ENCODE data around the gene GAL.
"Not testable (repeated sequence)": the region's sequence is repeated elsewhere in the genome, so short reads cannot be mapped to it uniquely, and the experiment has no call there.

Gene GAL, protein sequence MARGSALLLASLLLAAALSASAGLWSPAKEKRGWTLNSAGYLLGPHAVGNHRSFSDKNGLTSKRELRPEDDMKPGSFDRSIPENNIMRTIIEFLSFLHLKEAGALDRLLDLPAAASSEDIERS

DNA sequence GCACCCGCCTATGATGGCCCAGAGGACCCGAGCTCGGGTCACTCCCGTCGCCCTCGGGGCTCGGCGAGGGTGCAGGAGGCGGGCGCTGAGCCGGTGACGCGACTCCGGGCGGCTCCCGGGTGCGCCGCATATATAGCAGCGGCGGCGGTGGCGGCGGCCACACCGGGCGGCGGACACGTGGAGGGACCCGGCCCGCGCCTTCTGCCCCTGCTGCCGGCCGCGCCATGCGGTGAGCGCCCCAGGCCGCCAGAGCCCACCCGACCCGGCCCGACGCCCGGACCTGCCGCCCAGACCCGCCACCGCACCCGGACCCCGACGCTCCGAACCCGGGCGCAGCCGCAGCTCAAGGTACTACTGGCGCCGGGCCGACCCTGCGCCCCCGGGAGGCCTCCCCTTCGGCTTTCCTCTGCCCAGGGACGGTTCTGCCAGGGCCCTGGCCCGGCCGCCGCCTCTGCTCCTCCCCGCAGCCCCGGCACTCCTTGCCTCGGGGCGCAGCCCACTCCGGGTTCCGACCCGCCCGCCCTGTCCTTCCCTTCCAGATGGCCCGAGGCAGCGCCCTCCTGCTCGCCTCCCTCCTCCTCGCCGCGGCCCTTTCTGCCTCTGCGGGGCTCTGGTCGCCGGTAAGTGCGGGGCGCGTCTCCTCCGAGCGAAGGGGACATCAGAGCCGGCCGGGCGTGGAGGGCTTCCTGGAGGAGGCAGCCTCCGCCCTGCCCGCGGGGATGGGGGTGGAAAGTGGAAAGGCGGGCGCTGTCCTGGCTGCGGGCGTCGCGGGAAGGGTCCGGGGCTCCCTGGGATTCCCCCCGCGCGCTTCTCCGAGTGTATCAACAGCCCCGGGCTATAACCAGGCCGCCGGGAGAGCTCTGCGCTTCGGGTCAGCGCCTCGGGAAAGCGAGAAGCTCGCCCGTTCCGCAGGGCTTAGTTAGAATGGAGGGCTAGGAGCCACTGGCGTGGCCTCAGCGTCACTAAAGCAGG is at the start of gene GAL:
GAL (plus strand) TSS at position 160 of the 972 bp plus-strand sequence; CDS start at position 540, 380 bp downstream.
- DNase-seq = no peak

DNA sequence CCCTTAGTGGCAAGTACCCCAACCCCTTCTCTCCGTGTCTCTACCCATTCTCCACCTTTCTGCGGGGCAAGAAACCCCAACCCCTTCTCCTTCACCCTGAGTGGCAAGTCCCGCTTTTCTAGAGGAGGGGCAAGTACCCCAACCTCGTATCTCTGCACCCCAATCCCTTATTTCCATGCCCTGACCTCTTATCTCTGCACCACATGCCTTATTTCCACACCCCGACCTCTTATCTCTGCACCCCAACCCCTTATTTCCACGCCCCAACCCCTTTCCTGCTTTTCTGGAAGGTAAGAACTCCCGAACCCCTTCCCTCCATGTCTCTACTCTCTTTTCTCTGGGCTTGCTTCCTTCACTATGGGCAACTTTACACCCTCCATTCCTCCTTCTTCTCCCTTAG is 49.7 kb upstream of the GAL start:
- not testable (repeated sequence) for DNase-seq

DNA sequence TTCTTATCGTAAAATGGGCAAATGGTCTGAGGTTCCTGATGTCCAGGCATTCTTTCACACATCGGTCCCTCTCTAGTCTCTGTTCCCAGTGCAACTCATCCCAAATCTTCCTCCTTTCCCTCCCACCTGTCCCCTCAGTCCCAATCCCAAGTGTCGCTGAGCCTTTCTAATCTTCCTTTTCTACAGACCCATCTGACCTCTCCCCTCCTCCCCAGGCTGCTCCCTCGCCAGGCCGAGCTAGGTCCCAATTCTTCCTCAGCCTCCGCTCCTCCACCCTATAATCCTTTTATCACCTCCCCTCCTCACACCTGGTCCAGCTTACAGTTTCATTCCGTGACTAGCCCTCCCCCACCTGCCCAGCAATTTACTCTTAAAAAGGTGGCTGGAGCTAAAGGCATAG is 49.2 kb upstream of the GAL start:
- not testable (repeated sequence) for DNase-seq

DNA sequence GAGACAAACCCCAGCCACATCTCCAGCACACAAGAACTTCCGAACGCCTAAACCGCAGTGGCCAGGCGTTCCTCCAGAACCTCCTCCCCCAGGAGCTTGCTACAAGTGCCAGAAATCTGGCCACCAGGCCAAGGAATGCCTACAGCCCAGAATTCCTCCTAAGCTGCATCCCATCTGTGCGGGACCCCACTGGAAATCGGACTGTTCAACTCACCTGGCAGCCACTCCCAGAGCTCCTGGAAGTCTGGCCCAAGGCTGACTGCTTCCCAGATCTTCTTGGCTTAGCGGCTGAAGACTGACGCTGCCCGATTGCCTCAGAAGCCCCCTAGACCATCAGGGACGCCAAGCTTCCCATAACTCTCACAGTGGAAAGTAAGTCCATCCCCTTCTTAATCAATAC is 48.5 kb upstream of the GAL start:
- not testable (repeated sequence) for DNase-seq

DNA sequence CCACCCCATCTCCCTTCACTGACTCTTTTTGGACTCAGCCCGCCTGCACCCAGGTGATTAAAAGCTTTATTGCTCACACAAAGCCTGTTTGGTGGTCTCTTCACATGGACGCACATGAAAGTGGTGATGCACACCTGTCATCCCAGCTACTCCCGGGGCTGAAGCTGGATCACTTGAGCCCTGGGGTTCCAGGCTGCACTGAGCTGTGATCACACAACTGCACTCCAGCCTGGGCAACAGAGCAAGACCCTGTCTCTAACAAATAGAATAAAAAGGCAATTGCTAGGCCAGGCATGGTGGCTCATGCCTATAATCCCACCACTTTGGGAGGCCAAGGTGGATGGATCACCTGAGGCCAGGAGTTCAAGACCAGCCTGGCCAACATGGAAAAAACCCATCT is 45.0 kb upstream of the GAL start:
- DNase-seq = not testable (repeated sequence)

DNA sequence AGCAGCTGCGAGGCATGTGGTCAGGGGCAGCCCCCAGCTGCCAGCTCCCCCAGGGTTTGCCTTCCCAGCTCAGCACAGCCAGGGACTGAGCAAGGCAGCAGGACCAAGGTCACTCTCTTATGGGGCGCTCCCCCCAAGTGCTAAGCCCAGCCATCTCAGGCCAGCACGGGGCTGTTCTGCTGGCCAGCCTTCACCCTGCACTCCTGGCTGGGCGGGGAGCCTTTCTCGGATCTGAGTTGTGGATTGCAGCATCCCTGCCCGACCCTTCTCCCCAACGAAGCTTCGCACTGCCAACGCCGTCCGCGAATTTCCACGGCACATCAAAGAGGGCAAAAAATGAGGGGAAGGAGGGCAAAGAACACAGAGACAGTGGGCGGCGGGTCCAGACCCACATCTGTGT is 42.5 kb upstream of the GAL start:
- no peak for DNase-seq

DNA sequence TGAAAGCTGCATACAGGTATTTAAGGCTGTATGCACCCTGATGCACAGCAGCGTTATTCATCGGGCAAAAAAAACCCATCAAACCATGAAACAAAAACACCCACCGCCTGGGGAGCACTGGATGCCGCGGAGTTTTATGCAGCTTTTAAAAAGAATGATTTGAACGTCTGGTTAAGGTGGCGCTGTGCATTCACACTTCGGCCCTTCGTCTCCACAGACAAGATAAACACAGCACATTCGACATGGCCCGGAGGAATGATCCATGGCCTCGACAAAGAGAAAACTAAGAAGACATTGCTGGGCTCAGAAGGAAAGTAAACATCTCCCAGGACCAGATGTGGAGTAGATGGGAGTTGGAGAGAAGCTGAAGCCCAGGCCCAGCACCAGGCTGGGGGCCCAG is 40.8 kb upstream of the GAL start:
- no peak for DNase-seq

DNA sequence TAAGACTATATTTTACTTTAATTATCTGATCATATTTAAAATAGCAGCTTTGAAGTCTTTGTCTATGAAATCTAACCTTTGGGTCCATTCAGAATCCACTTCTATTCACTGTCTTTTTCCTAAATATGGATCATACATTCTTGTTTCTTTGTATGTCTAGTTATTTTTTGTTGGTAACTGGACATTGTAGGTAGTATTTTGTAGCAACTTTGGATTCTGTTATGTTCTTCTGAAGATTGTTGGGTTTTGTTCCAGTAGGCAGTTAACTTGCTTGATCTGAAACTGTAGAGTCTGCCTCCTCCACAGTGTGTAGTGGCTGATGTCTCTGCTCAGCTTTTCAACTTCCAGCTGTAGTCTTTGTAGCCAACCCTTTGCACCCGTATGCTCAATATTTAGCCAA is 37.5 kb upstream of the GAL start:
- no peak for DNase-seq

DNA sequence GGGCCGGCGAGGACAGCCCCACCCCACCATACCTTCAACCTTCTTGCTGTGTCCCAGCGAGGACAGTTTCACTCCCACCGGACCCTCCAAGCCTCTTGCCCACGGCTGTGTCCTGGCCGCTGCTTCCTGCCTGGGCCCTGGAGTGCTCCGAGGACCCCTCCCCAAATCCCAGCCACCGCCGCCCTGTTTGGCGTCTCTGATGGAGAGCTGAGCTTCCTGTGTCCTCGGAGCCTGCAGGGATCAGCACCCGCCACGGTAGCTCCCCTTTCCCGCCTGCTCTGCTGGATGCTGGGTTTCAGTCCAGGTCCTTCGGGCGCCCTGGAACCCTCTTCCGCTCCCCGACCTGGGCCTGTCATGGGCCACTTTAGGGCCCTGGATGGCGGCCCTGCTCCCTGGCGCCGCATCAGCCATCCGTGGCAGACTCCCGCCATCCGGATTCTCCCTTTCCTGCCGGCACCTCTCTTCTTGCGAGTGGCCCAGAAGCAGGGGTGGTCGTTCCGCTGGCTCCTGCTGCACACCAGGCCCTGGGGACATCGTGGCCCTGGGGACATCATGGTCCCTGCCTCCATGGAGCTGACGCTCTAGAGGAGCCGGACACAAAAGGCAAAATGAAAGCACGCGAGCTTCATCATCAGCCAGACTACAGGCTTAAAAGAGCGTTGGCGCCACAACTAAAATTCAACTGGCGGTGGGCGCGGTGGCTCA is 34.3 kb upstream of the GAL start:
- no peak for DNase-seq

DNA sequence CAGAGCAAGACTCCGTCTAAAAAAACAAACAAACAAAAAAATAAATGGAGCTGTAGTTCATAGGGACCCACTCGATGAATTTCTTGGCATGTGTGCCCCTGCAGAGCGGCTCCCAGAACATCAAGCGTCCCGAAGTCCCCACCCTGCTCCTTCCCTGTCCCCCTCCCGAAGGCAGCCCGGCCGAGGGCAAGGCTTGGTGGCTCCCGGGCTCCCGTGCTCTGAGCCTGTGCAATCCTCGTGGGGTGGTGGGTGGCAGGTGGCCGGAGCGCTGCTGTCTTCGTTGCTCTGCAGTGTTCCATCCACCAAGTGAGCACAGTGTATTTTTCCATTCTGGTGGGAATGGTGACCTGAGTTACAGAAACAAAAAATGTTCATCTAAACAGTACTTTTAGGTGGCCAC is 33.5 kb upstream of the GAL start:
- no peak for DNase-seq

DNA sequence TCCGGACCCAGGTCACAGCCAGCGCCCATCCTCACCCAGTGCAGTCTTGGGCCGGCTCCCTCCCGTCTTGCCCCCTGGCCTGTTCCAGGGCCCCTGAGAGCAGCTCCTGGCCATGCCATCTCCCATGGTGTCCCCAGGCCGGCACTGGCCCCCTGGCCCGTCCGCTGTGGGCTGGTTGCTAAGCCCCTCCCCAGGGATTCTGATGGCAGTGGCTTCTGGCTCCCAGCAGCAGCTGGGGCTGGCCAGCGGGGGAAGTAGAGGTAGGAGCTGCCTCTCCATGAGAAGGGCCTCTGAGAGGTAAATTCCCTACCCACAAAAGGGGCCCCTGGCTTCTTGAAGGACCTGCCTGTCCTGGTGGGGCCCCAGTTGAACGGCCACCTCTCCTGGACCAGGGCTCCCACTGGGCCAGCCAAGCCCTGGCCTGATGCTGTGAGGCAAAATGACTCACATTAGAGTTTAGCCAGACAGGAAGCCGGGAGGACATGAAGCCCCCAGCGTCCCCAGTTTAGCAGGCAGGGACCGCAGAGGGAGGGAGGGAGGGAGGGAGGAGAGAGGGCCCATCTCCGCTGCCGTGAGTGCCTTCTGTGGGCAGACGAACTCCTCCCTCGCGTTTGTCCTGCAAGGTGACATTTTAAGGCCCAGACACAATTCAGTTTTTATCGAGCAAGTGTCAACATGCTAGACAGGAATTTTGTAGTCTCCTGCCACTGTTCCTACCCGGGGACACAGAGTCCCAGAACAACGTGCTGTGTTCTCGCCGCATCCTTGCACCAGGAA is 32.9 kb upstream of the GAL start:
- no peak for DNase-seq

DNA sequence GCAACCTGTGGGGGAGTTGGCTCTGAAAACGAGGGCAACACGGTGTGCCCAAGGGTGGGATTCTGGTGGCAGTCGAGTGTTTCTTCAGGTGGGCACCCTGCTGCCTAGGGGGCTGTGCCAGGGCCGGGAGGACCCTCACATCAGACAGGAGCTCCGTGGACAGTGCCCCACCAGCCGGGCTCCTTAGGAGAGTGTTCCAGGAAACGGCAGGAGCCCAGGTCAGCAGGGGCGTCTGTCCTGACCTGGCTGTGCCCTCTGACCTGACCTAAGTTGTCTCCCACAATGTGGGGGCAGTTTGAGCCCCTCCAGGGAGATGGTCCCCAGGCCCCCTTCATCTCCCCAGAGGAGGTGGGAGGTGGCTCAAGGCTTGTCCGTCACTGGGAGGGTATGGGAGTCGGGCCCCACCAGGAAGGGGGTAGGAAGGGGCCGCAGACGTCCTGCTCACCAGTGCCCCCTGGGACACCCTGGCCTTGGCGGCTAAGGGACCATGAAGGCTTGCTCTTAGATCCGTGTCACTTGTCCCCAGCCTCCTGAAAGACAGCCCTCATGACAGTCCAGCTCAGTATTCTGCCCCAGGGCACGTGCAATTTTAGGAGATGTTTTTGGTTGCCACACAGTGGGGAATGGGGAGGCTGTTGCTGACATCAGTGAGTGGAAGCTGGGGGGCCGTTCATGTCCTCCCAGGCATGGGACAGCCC is 32.2 kb upstream of the GAL start:
- no peak for DNase-seq

DNA sequence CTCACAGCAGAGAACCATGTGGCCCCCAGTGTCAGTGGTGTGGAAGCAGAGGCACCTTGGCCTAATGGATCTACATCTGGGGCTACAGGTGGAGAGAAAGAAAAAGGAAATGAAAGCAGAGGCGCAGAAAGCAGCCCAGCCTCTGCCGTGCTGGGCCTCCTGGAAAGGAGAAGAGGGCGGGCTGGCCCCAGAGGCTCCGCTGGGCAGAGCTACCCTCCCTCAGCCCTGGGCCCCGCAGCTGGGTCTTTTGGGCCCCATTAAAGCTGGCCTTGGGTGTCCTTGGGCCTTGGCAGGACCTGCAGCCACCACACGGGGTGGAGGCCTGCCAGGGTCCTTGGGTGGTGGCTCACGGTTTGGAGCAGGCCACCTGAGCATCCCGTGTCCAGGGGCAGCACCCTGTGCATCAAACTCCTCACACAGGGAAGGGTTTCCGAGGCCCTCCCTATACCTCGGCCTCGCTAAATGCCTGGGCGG is 31.6 kb upstream of the GAL start:
- no peak for DNase-seq

DNA sequence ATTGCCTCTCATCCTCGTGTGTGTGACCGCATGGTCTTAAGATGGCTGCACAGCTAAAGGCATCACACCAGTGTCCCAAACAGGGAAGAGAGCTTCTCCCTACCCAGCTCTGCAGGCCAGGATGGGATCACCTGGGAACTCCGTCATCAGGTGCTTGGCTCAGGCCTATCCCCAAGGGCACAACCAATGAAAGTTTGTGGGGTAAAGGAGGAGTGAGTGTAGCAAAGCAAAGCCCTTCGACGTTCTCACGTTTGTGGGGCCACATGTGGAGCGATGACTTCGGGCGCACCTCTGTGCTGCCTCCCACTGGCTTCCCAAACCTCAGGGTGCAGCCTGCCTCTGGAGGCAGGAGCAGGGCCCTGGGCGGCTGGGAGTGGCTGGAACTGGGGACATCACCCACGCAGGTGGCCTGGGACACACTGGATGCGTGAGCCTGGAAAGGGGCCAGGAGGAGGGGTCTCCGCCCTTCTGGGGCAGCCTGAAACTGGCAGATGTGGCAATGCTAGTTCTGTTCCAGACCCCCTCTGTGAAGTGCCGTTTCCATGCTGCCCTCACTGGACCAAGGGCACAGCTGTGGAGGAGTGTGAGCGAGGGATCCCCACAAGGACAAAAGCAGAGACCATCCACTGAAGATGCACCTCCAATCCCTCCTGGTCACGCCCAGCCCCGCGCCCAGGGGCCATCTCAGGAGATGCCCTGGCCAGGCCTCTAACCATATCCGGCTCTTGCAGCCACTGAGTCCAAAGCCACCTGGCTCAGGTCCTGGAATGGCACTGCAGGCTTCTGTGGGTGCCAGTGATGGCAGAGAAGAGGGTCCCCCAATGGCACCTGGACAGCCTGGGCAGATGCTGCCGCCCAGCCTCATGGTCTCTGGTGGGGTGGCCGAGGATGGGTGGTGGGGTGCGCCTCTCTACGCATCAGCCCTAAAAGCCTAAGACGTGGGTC is 30.6 kb upstream of the GAL start:
- DNase-seq = no peak

DNA sequence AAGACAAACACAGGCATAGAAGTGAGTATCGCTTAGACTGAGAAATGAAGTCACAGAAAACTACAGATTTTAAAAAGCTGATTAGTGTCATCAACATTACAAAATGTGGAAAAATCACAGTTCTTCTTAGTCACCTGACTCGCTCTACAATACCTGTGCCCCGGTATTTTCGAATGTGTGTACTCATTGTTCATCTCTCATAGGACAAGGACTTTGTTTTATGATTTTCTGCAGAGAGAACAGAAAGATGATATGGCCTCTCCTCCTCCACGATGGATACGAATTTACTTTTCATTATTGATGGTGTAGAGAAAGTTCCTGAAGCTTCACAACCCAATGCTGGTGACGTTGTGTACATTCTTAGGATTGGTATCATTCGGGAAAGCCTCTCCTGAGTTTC is 29.4 kb upstream of the GAL start:
- DNase-seq = no peak

DNA sequence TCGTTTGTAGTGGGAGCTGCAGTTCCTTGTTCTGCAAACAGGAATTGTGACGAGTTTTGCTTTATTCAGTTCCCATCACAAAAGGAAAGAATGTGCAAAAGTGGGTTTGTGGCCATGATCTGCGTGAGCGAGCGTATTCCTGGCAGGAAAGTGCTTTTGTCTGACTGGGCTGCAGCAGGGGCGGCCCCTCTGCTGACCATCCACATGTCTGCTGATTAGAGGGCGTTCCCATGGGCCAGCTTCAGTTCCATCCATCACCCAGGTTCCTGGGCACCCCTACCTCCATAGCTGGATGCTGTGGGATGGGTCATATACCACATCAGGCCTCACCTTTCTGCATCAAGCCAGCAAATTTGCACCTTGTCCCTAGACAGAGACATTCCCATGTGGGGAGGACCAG is 28.9 kb upstream of the GAL start:
- DNase-seq = no peak

DNA sequence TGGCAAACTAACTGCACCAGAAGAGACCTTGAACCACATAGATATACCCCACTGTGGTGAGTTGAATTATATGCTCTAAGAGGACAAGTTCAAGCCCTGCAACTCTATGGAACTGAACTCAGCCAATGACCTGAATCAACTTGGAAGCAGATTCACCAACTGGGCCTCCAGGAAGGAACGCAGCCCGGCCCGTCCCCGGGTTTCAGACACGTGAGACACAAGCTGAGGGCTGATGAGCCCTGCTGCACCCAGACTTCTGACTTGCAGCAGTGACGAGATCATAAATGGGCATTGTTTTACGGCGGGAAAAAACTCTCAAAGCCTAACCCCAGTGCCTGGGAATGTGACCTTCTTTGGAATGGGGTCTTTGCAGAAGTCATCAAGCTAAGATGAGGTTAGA is 28.5 kb upstream of the GAL start:
- DNase-seq = no peak

DNA sequence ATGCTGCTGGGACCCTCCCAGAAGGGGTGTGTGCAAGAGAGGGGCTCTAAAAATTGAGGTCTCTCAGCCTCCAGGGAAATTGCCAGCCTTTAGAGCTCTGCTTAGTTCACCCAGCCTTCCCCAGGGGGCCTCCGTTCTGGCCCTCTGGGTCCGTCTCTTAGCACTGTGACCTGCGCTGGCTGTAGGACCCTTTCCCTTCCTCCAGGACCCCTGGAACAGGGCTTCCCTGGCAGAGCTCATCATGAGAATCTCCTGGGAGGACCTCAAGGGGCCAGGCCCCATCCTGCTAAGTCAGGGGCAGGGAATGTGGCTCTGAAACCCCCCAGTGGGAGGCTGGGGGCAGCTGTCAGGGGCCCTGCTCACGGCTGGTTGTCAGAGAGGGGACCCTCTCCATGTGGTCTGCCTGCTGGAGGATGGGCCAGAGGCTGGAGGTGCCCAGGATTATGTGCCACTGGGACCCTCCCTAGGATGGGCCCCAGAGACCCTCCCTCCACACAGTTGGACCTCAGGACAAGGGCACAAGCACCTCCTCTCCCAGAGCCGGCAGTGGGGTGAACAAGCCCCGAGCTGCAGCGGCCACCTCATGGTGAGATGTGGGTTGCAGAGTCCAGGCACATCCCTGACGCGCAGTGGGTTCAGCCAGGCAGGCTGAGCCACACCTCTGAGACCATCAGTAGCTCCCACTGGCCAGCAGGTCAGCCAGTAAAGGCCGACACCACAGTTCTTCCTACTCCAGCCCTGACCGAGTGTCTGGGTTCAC is 27.1 kb upstream of the GAL start:
- DNase-seq = no peak

DNA sequence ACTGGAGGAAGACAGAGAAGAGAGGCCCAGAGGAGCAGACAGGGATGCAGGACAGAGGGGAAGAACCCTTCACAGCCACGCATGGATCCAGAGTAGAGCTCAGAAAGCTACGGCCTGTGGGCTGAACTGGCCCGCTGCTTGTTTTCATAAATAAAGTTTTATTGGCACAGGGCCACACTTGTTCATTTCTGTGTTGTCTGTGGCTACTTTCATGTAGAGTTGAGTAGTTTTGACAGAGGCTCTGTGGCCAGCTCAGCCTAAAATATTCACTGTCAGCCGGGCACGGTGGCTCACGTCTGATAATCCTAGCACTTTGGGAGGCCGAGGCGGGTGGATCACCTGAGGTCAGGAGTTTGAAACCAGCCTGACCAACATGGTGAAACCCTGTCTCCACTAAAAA is 26.2 kb upstream of the GAL start:
- no peak for DNase-seq

DNA sequence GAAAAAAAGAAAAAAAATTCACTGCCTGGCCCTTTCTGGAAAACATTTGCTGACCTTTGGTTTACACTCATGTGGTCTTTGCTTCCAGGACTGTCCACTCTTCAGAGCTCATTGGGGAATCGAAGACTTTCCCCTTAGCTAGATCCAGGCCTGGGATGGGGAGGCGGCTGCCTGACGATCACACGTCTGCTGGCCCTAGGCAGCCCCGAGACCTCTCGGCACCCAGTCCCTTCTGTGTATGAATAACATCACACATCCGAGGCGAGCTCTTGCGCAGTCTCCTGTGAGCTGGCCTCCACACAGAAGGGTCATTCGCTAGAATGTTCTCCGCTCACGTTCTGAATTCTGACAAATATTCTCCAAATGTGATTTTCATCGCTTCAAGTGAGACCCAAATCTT is 25.7 kb upstream of the GAL start:
- DNase-seq = no peak

Measured in HCEC 1CT (cell line).